ENCODE results near the gene RNF144A. TPM values are rescaled to one million over a fixed set of nuclear protein-coding genes. Genes with fewer than 3 reads are reported as not detected.
"Not testable (repeated sequence)": the region's sequence is repeated elsewhere in the genome, so short reads cannot be mapped to it uniquely, and the experiment has no call there.

The RNF144A gene
- polyA plus RNA-seq, 1 experiment: 0.24 TPM

DNA sequence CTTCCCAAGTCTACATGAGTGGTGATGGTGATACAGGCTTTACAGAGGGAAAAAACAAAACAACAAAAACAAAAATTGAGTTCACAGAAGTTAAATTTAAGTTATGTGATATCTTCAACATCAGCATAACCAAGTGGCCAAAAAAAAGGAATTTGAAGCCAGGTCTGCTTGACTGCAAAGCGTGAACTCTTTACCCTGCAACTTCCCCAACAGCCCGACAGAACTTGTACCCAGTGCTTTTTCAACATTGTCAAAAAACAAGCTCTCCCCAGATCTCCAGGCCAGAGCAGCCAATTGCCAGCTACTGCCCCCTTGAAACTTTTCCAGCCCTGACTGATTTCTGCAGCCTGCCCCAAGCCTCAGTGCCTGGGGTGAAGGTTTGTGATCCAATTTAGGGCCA, 76.7 kb downstream of the RNF144A start:
- ChIA-PET POLR2A (no interaction called here), CTCF (no interaction called here)
- no peak overlapping the region for H3K4me3 ChIP-seq (ENCODE audit: low read depth, low read length)
- H3K9me3 ChIP-seq (ENCODE audit: control insufficient read depth, insufficient read depth, low read length): no peaks in the 10 kb centered on the region; the same call in none of the 2 replicates
- no peak overlapping the region for H3K27ac ChIP-seq (ENCODE audit: low read depth, low read length)
- DNase-seq (ENCODE audit: low read depth, low spot score): no peak
- no peaks in the 10 kb centered on the region for H3K27me3 ChIP-seq (ENCODE audit: control insufficient read depth, insufficient read depth, low read length)
- TF ChIP-seq, protein P1, sequence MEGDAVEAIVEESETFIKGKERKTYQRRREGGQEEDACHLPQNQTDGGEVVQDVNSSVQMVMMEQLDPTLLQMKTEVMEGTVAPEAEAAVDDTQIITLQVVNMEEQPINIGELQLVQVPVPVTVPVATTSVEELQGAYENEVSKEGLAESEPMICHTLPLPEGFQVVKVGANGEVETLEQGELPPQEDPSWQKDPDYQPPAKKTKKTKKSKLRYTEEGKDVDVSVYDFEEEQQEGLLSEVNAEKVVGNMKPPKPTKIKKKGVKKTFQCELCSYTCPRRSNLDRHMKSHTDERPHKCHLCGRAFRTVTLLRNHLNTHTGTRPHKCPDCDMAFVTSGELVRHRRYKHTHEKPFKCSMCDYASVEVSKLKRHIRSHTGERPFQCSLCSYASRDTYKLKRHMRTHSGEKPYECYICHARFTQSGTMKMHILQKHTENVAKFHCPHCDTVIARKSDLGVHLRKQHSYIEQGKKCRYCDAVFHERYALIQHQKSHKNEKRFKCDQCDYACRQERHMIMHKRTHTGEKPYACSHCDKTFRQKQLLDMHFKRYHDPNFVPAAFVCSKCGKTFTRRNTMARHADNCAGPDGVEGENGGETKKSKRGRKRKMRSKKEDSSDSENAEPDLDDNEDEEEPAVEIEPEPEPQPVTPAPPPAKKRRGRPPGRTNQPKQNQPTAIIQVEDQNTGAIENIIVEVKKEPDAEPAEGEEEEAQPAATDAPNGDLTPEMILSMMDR (IDR thresholded peaks at IDR 0.05; ENCODE audit: low read depth, low read length): no peak

DNA sequence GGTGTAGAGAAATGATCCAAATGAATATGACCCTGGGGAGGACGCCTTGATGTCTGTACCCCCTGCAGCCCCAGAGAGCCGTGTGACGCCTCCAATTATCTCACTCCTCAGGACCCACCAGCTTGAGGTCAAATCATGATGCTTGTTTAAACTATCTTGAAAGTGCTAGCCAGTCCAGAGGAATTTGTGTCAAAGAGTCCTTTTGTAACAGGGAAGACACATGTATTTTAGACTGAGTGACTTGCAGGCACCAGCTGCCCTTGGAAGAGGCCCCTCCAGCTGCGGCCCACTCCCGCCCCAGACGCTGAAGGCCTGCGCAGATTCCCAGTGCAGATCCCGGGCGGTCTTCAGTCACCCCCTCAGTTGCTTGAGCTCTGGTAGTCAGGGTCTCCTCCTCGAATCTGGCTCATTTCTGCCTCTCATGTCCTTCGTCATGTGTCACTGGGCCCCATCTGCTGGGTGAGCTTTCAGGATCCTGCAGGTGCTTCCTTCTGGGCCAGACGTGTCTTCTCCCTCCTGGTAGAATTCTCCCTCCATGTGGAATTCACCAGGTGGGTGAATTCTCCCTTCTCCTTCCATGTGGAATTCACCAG, 77.4 kb downstream of the RNF144A start:
- Histone ChIP-seq H3K9me3 (ENCODE audit: control insufficient read depth, insufficient read depth, low read length) (no peaks in the 10 kb centered on the region; the same call in none of the 2 replicates), H3K27me3 (ENCODE audit: control insufficient read depth, insufficient read depth, low read length) (no peaks in the 10 kb centered on the region), H3K27ac (ENCODE audit: low read depth, low read length) (no peak overlapping the region), H3K4me3 (ENCODE audit: low read depth, low read length) (no peak overlapping the region)
- CTCF ChIA-PET: no interaction called here
- DNase-seq (ENCODE audit: low read depth, low spot score): no peak
- POLR2A ChIA-PET: no interaction called here
- TF ChIP-seq, protein P1 (IDR thresholded peaks at IDR 0.05; ENCODE audit: low read depth, low read length): no peak

DNA sequence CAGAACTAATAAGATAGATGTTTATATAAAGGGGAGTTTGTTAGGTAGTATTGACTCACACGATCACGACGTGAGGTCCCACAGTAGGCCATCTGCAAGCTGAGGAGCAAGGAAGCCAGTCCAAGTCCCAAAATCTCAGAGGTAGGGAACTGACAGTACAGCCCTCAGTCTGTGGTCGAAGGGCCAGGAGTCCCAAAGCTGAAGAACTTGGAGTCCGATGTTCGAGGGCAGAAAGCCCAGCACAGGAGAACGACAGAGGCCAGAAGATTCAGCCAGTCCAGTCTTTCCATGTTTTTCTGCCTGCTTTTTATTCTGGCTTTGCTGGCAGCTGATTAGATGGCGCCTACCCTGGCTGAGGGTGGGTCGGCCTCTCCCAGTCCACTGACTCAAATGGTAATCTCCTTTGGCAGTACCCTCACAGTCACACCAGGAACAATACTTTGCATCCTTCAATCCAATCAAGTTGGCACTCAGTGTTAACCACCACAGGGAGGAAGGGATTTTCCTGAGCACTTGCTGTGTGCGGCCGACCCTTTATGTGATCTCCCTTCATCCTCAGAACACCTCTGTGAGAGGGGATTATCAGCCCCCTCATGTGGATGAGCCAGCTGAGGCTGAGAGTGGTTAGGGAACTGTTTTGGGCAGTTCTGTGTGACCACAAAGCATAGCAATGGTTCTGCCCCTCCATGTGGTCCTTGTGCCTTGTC, 78.3 kb downstream of the RNF144A start:
- H3K4me3 ChIP-seq (ENCODE audit: low read depth, low read length): no peak overlapping the region
- no peak for DNase-seq (ENCODE audit: low read depth, low spot score)
- no peak overlapping the region for H3K27ac ChIP-seq (ENCODE audit: low read depth, low read length)
- TF ChIP-seq, protein P1 (IDR thresholded peaks at IDR 0.05; ENCODE audit: low read depth, low read length): no peak
- H3K27me3 ChIP-seq (ENCODE audit: control insufficient read depth, insufficient read depth, low read length): no peaks in the 10 kb centered on the region
- H3K9me3 ChIP-seq (ENCODE audit: control insufficient read depth, insufficient read depth, low read length): no peaks in the 10 kb centered on the region; the same call in none of the 2 replicates
- ChIA-PET CTCF (no interaction called here), POLR2A (no interaction called here)

DNA sequence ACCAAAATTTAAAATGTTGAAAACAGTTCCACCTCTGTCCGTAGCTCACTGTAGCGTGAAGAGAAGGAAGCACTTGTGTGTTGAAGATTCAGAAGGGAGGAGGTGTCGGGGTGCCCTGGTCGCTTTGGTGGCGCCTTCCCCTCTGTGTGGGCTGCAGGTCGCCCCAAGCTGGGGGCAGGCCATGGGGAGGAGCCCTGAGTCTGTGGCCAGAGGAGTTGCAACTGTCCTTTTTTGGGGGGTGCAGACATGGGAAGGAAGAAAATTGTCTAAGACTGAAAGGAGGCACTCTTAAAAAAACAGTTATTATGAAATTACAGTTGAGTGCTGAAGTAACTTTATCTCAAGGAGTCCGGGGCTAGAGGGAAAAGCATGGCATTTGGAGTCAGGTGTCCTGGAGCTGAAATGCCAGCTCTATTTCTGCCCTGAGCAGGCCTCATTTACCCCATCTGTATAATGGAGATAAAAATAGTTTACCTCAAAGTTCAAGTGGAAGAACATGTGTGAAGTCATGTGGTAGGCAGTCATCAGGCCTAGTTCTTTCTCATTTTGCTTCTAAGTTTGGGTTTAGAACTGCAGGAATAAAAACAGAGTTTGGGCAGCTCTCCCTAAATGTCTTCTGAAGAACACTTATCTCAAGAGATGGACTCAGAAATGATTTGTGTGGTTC, 82.1 kb downstream of the RNF144A start:
- no peak overlapping the region for H3K27ac ChIP-seq (ENCODE audit: low read depth, low read length)
- no peak for DNase-seq (ENCODE audit: low read depth, low spot score)
- ChIA-PET CTCF (interaction anchor here (1.3 kb wide), 1 partner anchor 45 kb away, joined by 4 read pairs; no protein-coding TSS in a partner anchor), POLR2A (no interaction called here)
- no peaks in the 10 kb centered on the region for H3K9me3 ChIP-seq (ENCODE audit: control insufficient read depth, insufficient read depth, low read length)
- no peaks in the 10 kb centered on the region for H3K27me3 ChIP-seq (ENCODE audit: control insufficient read depth, insufficient read depth, low read length)
- TF ChIP-seq, protein P1 (IDR thresholded peaks at IDR 0.05; ENCODE audit: low read depth, low read length): no peak
- H3K4me3 ChIP-seq (ENCODE audit: low read depth, low read length): no peak overlapping the region

DNA sequence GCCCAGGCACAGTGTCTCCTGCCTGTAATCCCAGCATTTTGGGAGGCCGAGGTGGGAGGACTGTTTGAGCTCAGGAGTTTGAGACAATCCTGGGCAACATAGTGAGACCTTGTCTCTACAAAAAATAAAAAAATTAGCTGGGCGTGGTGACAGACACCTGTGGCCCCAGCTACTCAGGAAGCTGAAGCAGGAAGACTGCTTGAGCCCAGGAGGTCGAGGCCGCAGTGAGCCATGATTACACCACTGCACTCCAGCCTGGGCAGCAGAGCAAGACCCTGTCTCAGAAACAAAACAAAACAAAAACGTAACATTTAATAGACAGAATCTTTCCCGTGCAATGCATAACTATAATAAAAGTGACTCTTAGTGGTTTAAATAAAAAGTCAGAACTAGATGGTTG, 84.2 kb downstream of the RNF144A start:
- H3K27ac ChIP-seq (ENCODE audit: low read depth, low read length); H3K27me3 ChIP-seq (ENCODE audit: control insufficient read depth, insufficient read depth, low read length); H3K9me3 ChIP-seq (ENCODE audit: control insufficient read depth, insufficient read depth, low read length); DNase-seq (ENCODE audit: low read depth, low spot score); CTCF ChIA-PET; H3K4me3 ChIP-seq (ENCODE audit: low read depth, low read length); POLR2A ChIA-PET: not testable (repeated sequence)
